Left ventricle myocardium inferior (tissue), 1 donor: ENCODE measurements around the gene SUGCT. TPM values are rescaled to one million over a fixed set of nuclear protein-coding genes. Genes with fewer than 3 reads are reported as not detected.

ENCODE experiments used
- DNase-seq: peaks from one replicate; pipeline ENCODE4 v3.0.0-alpha.2; 2020
- H3K27ac ChIP-seq: fragments of 200-600 bp; replicated peaks from 2 replicates; pipeline ENCODE4 v1.8.0; 2021
- H3K27me3 ChIP-seq: fragments of 200-600 bp; 2 replicates; pipeline ENCODE4 v1.8.0; 2021; ENCODE audit warnings: low read depth
- H3K36me3 ChIP-seq: fragments of 200-600 bp; 2 replicates; pipeline ENCODE4 v1.8.0; 2021
- H3K4me1 ChIP-seq: fragments of 200-600 bp; 2 replicates; pipeline ENCODE4 v1.8.0; 2021
- H3K4me3 ChIP-seq: fragments of 200-600 bp; 2 replicates; pipeline ENCODE4 v1.8.0; 2021; ENCODE audit warnings: mild to moderate bottlenecking, moderate library complexity
- H3K9me3 ChIP-seq: fragments of 200-600 bp; replicated peaks from 2 replicates; pipeline ENCODE4 v1.8.0; 2021
- intact Hi-C: fragments of 100-400 bp; cut with micrococcal nuclease; formaldehyde crosslinking; loops from one replicate; pipeline ENCODE4 v1.11.0; 2022
- total RNA-seq: library from RNA; stranded (reverse); fragmentation: NEBNext Ultra II Directional; extraction: Animal tissue kit (Norgen Biotek cat#: 25700); gene quantifications from one replicate; pipeline ENCODE4 v1.2.1, GENCODE V29; 2021
- TF ChIP-seq, protein P1 (sequence below): fragments of 200-600 bp; IDR thresholded peaks from 2 replicates; pipeline ENCODE4 v1.8.0; 2021; ENCODE audit warnings: antibody characterized with exemption, mild to moderate bottlenecking, borderline replicate concordance
- donor health status: DM: no; HTN: yes; CAD: no; lungs with severe emphysema.

The SUGCT gene
- total RNA-seq, 1 donor from 2014 or later, result 5.0 TPM

GRCh38 chr7:40470817-40471216, 336.0 kb downstream of the SUGCT start:
- no peak overlapping the region for H3K27ac ChIP-seq
- H3K4me3 ChIP-seq, result no peak overlapping the region
- intact Hi-C loops, result no loop called here
- H3K27me3 ChIP-seq, result no peaks in the 10 kb centered on the region
- DNase-seq, result no peak
- TF ChIP-seq, protein P1, sequence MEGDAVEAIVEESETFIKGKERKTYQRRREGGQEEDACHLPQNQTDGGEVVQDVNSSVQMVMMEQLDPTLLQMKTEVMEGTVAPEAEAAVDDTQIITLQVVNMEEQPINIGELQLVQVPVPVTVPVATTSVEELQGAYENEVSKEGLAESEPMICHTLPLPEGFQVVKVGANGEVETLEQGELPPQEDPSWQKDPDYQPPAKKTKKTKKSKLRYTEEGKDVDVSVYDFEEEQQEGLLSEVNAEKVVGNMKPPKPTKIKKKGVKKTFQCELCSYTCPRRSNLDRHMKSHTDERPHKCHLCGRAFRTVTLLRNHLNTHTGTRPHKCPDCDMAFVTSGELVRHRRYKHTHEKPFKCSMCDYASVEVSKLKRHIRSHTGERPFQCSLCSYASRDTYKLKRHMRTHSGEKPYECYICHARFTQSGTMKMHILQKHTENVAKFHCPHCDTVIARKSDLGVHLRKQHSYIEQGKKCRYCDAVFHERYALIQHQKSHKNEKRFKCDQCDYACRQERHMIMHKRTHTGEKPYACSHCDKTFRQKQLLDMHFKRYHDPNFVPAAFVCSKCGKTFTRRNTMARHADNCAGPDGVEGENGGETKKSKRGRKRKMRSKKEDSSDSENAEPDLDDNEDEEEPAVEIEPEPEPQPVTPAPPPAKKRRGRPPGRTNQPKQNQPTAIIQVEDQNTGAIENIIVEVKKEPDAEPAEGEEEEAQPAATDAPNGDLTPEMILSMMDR, result no peak
- no peaks in the 10 kb centered on the region for H3K9me3 ChIP-seq
- H3K36me3 ChIP-seq, result no peaks in the 10 kb centered on the region
- H3K4me1 ChIP-seq, result no peaks in the 10 kb centered on the region

- no peaks in the 10 kb centered on the region for H3K27me3 ChIP-seq
- DNase-seq, result no peak
- H3K27ac ChIP-seq, result no peak overlapping the region
- no peak overlapping the region for H3K4me3 ChIP-seq
- TF ChIP-seq, protein P1, result no peak
- intact Hi-C loops, result no loop called here
- no peaks in the 10 kb centered on the region for H3K9me3 ChIP-seq
- H3K36me3 ChIP-seq, result no peaks in the 10 kb centered on the region
- H3K4me1 ChIP-seq, result no peaks in the 10 kb centered on the region
These were observed 337.1 kb downstream of the SUGCT start for GRCh38 chr7:40471891-40472290.

- DNase-seq, result no peak
- Histone ChIP-seq H3K27me3 (no peaks in the 10 kb centered on the region), H3K4me3 (no peak overlapping the region), H3K27ac (no peak overlapping the region), H3K36me3 (no peaks in the 10 kb centered on the region), H3K9me3 (no peaks in the 10 kb centered on the region), H3K4me1 (no peaks in the 10 kb centered on the region)
- TF ChIP-seq, protein P1, result no peak
- intact Hi-C loops, result no loop called here
These were observed 340.2 kb downstream of the SUGCT start for GRCh38 chr7:40474790-40475680.

DNA sequence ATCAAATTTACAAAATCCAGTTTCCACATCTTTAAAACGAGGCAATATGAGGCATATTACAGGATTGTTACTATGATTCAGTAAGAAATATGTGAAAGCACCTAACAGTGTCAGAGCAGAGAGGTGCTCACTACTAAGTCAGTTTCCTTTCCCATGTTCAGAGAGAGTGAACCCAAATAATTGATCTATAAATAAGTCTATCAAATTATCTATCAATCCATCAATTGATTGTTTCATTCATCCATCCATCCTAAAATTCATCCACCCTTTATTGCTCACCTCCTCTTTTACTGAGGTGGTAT, 340.8 kb downstream of the SUGCT start:
- Histone ChIP-seq H3K4me1 (no peaks in the 10 kb centered on the region), H3K4me3 (no peak overlapping the region), H3K9me3 (no peaks in the 10 kb centered on the region), H3K27me3 (no peaks in the 10 kb centered on the region), H3K36me3 (no peaks in the 10 kb centered on the region), H3K27ac (no peak overlapping the region)
- TF ChIP-seq, protein P1, result no peak
- intact Hi-C loops, result no loop called here
- no peak for DNase-seq

DNA sequence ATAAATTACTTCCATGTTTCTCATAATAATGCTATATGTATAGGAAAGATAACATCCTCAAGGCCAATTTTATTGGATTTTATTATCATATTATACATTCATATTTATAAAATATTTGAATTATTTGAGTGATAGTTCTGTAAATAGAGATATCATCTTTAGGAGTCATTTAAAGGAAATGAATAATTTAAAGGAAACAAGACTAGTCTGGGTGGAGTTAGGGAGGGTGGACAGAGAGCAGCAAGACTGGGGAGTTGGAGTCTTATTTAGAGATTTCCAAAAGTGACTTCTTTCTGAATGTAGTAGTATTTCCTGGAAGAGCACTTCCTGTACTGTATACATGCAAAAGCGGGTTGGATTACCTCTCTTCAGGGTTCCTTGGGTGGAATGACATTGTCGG, 342.3 kb downstream of the SUGCT start:
- no peaks in the 10 kb centered on the region for H3K36me3 ChIP-seq
- no peak overlapping the region for H3K27ac ChIP-seq
- H3K9me3 ChIP-seq, result no peaks in the 10 kb centered on the region
- TF ChIP-seq, protein P1, result no peak
- intact Hi-C loops, result no loop called here
- H3K4me3 ChIP-seq, result no peak overlapping the region
- H3K27me3 ChIP-seq, result no peaks in the 10 kb centered on the region
- H3K4me1 ChIP-seq, result no peaks in the 10 kb centered on the region
- DNase-seq, result no peak
